ENCODE results near the gene FLCN.
"Not testable (repeated sequence)": the region's sequence is repeated elsewhere in the genome, so short reads cannot be mapped to it uniquely, and the experiment has no call there.

Gene FLCN, protein sequence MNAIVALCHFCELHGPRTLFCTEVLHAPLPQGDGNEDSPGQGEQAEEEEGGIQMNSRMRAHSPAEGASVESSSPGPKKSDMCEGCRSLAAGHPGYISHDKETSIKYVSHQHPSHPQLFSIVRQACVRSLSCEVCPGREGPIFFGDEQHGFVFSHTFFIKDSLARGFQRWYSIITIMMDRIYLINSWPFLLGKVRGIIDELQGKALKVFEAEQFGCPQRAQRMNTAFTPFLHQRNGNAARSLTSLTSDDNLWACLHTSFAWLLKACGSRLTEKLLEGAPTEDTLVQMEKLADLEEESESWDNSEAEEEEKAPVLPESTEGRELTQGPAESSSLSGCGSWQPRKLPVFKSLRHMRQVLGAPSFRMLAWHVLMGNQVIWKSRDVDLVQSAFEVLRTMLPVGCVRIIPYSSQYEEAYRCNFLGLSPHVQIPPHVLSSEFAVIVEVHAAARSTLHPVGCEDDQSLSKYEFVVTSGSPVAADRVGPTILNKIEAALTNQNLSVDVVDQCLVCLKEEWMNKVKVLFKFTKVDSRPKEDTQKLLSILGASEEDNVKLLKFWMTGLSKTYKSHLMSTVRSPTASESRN

GRCh38 chr17:17237026-17237799 lies at the start of gene FLCN:
Gene FLCN, minus strand, starts transcription at chr17:17237168. Its CDS starts 9,031 bp downstream, at chr17:17228137.
- Histone ChIP-seq H3K79me2 (ENCODE audit: control insufficient read depth, insufficient read depth, low read length, unreplicated experiment) (peaks cover 41% of the 10 kb centered on the region), H2AFZ (ENCODE audit: low read length, unreplicated experiment) (peak within 1 kb of the TSS; percentile 77), H3K4me1 (ENCODE audit: control insufficient read depth, insufficient read depth, low read length, unreplicated experiment) (peaks cover 7% of the 10 kb centered on the region), H3K27me3 (ENCODE audit: insufficient read depth, low read length) (no peaks in the 10 kb centered on the region), H3K4me3 (ENCODE audit: low read depth, low read length) (peak within 1 kb of the TSS; percentile 82), H3K36me3 (ENCODE audit: insufficient read depth, low read length) (0 out of 2 replicates have a peak, but pooled peaks cover under 1% of the 10 kb centered on the region), H3K27ac (ENCODE audit: low read depth, low read length) (peak within 1 kb of the TSS; percentile 89)

- Histone ChIP-seq H3K36me3 (ENCODE audit: insufficient read depth, low read length) (no peaks in the 10 kb centered on the region), H3K4me3 (ENCODE audit: low read depth, low read length) (no peak overlapping the region), H3K27me3 (ENCODE audit: insufficient read depth, low read length) (no peaks in the 10 kb centered on the region), H3K4me1 (ENCODE audit: control insufficient read depth, insufficient read depth, low read length, unreplicated experiment) (peaks cover 3% of the 10 kb centered on the region), H3K27ac (ENCODE audit: low read depth, low read length) (no peak overlapping the region), H3K79me2 (ENCODE audit: control insufficient read depth, insufficient read depth, low read length, unreplicated experiment) (no peaks in the 10 kb centered on the region), H2AFZ (ENCODE audit: low read length, unreplicated experiment) (no peak overlapping the region)
Observed at GRCh38 chr17:17285951-17286350, 49.0 kb upstream of the FLCN start.

GRCh38 chr17:17280613-17281549 lies 43.9 kb upstream of the FLCN start, which contains the start of gene COPS3:
Gene COPS3, minus strand, starts transcription at chr17:17281246. Its CDS starts 60 bp downstream, at chr17:17281186.
- Histone ChIP-seq H3K4me3 (ENCODE audit: low read depth, low read length) (peak within 1 kb of the TSS; percentile 98), H3K36me3 (ENCODE audit: insufficient read depth, low read length) (no peaks in the 10 kb centered on the region), H3K27me3 (ENCODE audit: insufficient read depth, low read length) (no peaks in the 10 kb centered on the region), H3K27ac (ENCODE audit: low read depth, low read length) (peak within 1 kb of the TSS; percentile 99), H3K79me2 (ENCODE audit: control insufficient read depth, insufficient read depth, low read length, unreplicated experiment) (peaks cover 44% of the 10 kb centered on the region), H3K4me1 (ENCODE audit: control insufficient read depth, insufficient read depth, low read length, unreplicated experiment) (peaks cover 15% of the 10 kb centered on the region), H2AFZ (ENCODE audit: low read length, unreplicated experiment) (peak within 1 kb of the TSS; percentile 87)

GRCh38 chr17:17279316-17279715 lies 42.3 kb upstream of the FLCN start:
- H3K27me3 ChIP-seq (ENCODE audit: insufficient read depth, low read length) = no peaks in the 10 kb centered on the region
- no peaks in the 10 kb centered on the region for H3K36me3 ChIP-seq (ENCODE audit: insufficient read depth, low read length)
- no peak overlapping the region for H2AFZ ChIP-seq (ENCODE audit: low read length, unreplicated experiment)
- H3K4me1 ChIP-seq (ENCODE audit: control insufficient read depth, insufficient read depth, low read length, unreplicated experiment) = peaks cover 15% of the 10 kb centered on the region
- H3K4me3 ChIP-seq (ENCODE audit: low read depth, low read length) = peak overlapping the region; percentile 98
- peaks cover 52% of the 10 kb centered on the region for H3K79me2 ChIP-seq (ENCODE audit: control insufficient read depth, insufficient read depth, low read length, unreplicated experiment)
- H3K27ac ChIP-seq (ENCODE audit: low read depth, low read length) = no peak overlapping the region

DNA sequence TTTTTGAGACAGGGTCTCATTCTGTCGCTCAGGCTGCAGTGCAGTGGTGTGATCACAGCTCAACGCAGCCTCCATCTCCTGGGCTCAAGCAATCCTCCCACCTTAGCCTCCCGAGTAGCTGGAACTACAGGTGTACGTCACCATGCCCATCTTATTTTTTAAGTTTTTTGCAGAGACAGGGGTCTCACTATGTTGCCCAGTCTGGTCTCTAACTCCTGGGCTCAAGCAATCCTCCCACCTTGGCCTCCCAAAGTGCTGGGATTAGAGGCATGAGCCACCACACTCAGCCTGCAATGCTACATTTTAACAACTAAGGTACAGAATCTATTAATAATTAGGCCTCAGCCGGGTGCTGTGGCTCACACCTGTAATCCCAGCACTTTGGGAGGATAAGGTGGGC lies 40.5 kb upstream of the FLCN start:
- H2AFZ ChIP-seq (ENCODE audit: low read length, unreplicated experiment); H3K4me3 ChIP-seq (ENCODE audit: low read depth, low read length); H3K27ac ChIP-seq (ENCODE audit: low read depth, low read length); H3K27me3 ChIP-seq (ENCODE audit: insufficient read depth, low read length): not testable (repeated sequence)
- H3K36me3 ChIP-seq (ENCODE audit: insufficient read depth, low read length) = peaks cover 14% of the 10 kb centered on the region; the same call in 1 of the 2 replicates
- H3K79me2 ChIP-seq (ENCODE audit: control insufficient read depth, insufficient read depth, low read length, unreplicated experiment) = peaks cover 67% of the 10 kb centered on the region
- H3K4me1 ChIP-seq (ENCODE audit: control insufficient read depth, insufficient read depth, low read length, unreplicated experiment) = peaks cover 15% of the 10 kb centered on the region

- Histone ChIP-seq H3K36me3 (ENCODE audit: insufficient read depth, low read length) (peaks cover 16% of the 10 kb centered on the region), H3K79me2 (ENCODE audit: control insufficient read depth, insufficient read depth, low read length, unreplicated experiment) (peaks cover 69% of the 10 kb centered on the region), H3K4me1 (ENCODE audit: control insufficient read depth, insufficient read depth, low read length, unreplicated experiment) (peaks cover 12% of the 10 kb centered on the region)
Observed at GRCh38 chr17:17275971-17276370, 39.0 kb upstream of the FLCN start.

DNA sequence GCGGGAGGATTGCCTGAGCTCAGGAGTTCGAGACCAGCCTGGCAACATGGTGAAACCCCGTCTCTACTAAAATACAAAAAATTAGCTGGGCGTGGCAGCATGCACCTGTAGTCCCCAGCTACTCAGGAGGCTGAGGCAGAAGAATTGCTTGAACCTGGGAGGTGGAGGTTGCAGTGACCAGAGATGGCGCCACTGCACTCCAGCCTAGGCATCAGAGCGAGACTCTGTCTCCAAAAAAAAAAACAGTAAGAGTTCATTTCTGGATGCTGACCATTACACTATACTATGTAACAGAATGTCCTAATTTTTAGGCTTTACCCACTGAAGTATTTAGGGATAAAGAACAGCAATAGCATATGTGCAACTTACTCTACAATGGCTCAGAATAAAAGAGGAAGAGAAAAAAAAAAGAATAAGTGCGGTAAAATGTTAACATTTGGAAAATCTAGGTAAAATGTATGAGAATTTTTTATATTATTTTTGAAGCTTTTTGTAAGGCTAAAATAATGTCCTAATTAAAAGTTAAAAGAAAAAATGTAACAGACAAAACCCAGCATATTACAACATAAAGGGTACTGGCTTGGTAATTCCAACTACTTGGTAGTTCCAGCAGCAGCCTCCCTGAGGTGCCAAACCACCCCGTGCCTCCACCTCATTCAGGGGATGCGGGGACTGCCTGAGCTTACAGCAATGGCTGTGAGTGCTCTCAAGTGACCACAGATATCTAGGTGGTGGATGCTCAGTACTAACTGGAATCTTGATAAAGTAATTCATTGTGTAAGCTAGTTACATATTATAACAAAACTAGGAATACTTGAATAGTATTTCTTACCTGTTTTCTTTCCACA lies 33.2 kb upstream of the FLCN start:
- no peaks in the 10 kb centered on the region for H3K4me1 ChIP-seq (ENCODE audit: control insufficient read depth, insufficient read depth, low read length, unreplicated experiment)
- H3K27me3 ChIP-seq (ENCODE audit: insufficient read depth, low read length) = no peaks in the 10 kb centered on the region
- H2AFZ ChIP-seq (ENCODE audit: low read length, unreplicated experiment) = no peak overlapping the region
- H3K79me2 ChIP-seq (ENCODE audit: control insufficient read depth, insufficient read depth, low read length, unreplicated experiment) = peaks cover 25% of the 10 kb centered on the region
- H3K36me3 ChIP-seq (ENCODE audit: insufficient read depth, low read length) = peaks cover 44% of the 10 kb centered on the region
- no peak overlapping the region for H3K27ac ChIP-seq (ENCODE audit: low read depth, low read length)
- no peak overlapping the region for H3K4me3 ChIP-seq (ENCODE audit: low read depth, low read length)

More at GRCh38 chr17:17275971-17276370, 39.0 kb upstream of the FLCN start:
- Histone ChIP-seq H3K27me3 (ENCODE audit: insufficient read depth, low read length) (no peaks in the 10 kb centered on the region), H3K4me3 (ENCODE audit: low read depth, low read length) (no peak overlapping the region), H3K27ac (ENCODE audit: low read depth, low read length) (no peak overlapping the region), H2AFZ (ENCODE audit: low read length, unreplicated experiment) (no peak overlapping the region)

DNA sequence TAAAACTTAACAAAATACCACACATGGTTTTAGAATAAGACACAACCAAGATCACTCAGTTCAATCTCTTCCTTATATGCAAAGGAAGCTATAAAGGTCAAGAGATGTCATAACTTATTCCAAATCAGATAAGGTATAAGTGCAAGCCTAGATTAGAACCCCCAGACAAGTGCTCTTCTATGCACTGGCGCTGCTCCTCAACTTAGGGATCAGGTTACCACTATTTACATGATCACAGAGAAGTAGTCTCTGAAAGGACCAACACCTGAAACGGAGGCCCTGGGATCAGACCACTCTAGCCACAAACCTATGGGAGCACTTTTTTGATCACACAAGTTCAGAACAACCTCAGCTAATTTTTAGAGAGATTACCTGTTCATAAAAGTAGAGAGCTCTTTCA lies 27.5 kb upstream of the FLCN start:
- Histone ChIP-seq H3K27ac (ENCODE audit: low read depth, low read length) (no peak overlapping the region), H2AFZ (ENCODE audit: low read length, unreplicated experiment) (no peak overlapping the region), H3K27me3 (ENCODE audit: insufficient read depth, low read length) (no peaks in the 10 kb centered on the region), H3K36me3 (ENCODE audit: insufficient read depth, low read length) (peaks cover 39% of the 10 kb centered on the region), H3K4me1 (ENCODE audit: control insufficient read depth, insufficient read depth, low read length, unreplicated experiment) (no peaks in the 10 kb centered on the region), H3K4me3 (ENCODE audit: low read depth, low read length) (no peak overlapping the region), H3K79me2 (ENCODE audit: control insufficient read depth, insufficient read depth, low read length, unreplicated experiment) (peaks cover 3% of the 10 kb centered on the region)

DNA sequence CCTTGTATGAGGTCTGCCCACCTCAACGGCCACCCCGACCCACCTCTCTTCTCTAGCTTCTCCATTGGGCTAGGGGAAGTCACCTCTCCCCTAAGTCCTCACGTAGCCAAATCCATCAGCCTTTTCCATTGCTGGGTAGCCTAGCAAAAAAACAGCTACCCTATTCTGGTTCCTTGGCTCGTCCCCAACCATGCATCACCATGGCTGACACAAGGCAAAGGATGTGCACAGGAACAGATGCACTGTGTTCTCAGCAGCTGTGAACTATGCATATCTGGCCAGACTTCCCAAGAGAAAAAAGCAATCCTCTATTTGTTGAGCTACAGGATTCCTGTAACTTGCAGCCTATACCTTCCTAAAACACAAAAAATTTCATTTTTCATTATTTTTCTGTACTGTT lies 22.0 kb upstream of the FLCN start:
- H3K4me3 ChIP-seq (ENCODE audit: low read depth, low read length) = no peak overlapping the region
- no peaks in the 10 kb centered on the region for H3K4me1 ChIP-seq (ENCODE audit: control insufficient read depth, insufficient read depth, low read length, unreplicated experiment)
- no peak overlapping the region for H2AFZ ChIP-seq (ENCODE audit: low read length, unreplicated experiment)
- H3K27ac ChIP-seq (ENCODE audit: low read depth, low read length) = no peak overlapping the region
- H3K79me2 ChIP-seq (ENCODE audit: control insufficient read depth, insufficient read depth, low read length, unreplicated experiment) = no peaks in the 10 kb centered on the region
- peaks cover 26% of the 10 kb centered on the region for H3K36me3 ChIP-seq (ENCODE audit: insufficient read depth, low read length)
- no peaks in the 10 kb centered on the region for H3K27me3 ChIP-seq (ENCODE audit: insufficient read depth, low read length)

All from ACC112 (cell line).